ENCODE results near the gene CNIH2.

GRCh38 chr11:66239998-66240780, 37.8 kb upstream of the CNIH2 start:
- TF ChIP-seq EZH2 (optimal IDR thresholded peaks at IDR 0.05; ENCODE audit: low read depth, low read length) (no peak), CTCF (IDR thresholded peaks at IDR 0.05; ENCODE audit: low read length) (no peak), EZH2phosphoT487 (IDR thresholded peaks at IDR 0.05; ENCODE audit: low read length) (no peak)

All from MM.1S (cell line).